Measurements from ENCODE around the gene CEP97. TPM values are rescaled to one million over a fixed set of nuclear protein-coding genes. Genes with fewer than 3 reads are reported as not detected.
"Not testable (repeated sequence)": the region's sequence is repeated elsewhere in the genome, so short reads cannot be mapped to it uniquely, and the experiment has no call there.

CEP97 gene
- total RNA-seq, 1 experiment from 2014 or later = 12.0 TPM

DNA sequence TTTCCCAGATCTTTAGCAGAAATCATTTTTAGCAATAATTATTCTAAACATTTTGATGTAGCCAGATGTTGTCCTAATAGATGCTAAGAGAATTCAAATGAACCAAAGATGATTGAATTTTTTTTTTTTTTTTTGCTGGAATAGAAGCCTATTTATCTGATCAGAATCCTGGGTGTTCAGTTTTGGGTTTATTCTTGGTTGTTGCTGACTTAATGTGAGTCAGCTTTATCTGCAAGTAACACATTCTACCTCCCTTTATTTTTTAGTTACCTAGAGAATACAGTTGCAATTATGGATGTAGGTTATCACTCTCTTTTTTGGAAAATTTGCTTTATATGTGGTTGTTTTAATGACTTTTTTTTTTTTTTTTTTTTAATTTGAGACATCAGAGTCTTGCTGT is 6.4 kb downstream of the CEP97 start:
- DNase-seq (ENCODE audit: low spot score) = no peak
- POLR2A ChIA-PET = no interaction called here
- H3K4me1 Mint-ChIP-seq = peaks cover 2% of the 10 kb centered on the region
- no peak overlapping the region for H3K27ac Mint-ChIP-seq
- TF ChIP-seq, protein P1, sequence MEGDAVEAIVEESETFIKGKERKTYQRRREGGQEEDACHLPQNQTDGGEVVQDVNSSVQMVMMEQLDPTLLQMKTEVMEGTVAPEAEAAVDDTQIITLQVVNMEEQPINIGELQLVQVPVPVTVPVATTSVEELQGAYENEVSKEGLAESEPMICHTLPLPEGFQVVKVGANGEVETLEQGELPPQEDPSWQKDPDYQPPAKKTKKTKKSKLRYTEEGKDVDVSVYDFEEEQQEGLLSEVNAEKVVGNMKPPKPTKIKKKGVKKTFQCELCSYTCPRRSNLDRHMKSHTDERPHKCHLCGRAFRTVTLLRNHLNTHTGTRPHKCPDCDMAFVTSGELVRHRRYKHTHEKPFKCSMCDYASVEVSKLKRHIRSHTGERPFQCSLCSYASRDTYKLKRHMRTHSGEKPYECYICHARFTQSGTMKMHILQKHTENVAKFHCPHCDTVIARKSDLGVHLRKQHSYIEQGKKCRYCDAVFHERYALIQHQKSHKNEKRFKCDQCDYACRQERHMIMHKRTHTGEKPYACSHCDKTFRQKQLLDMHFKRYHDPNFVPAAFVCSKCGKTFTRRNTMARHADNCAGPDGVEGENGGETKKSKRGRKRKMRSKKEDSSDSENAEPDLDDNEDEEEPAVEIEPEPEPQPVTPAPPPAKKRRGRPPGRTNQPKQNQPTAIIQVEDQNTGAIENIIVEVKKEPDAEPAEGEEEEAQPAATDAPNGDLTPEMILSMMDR (IDR thresholded peaks at IDR 0.05) = no peak
- no peak for TF ChIP-seq KAT7 (CRISPR knock-in tag; IDR thresholded peaks at IDR 0.05; ENCODE audit: borderline replicate concordance)
- H3K4me3 Mint-ChIP-seq = no peak overlapping the region
- ATAC-seq = no peak
- peaks cover 6% of the 10 kb centered on the region; the same call in 1 of the 2 replicates for H3K9me3 Mint-ChIP-seq
- H3K36me3 Mint-ChIP-seq = peaks cover 58% of the 10 kb centered on the region
- CTCF ChIA-PET = interaction anchor here (0.7 kb wide), 1 partner anchor 12 kb away, joined by 3 read pairs; no protein-coding TSS in a partner anchor
- no peaks in the 10 kb centered on the region for H3K27me3 Mint-ChIP-seq (ENCODE audit: low read depth)

DNA sequence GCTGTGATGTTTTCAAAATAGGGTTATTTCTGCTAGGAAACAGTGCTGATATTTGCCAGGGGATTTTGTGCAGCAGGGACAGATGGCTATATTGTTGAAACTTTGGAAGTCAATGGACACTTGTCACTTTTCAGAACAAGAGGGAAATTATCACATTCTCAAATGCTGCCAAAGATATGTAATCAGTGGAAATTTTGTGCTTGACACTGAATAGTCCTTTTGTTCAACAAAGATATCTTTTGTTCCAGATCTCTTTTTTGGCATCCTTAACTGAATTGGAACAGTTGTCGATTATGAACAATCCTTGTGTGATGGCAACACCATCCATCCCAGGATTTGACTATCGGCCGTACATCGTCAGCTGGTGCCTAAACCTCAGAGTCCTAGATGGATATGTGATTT is 7.8 kb downstream of the CEP97 start:
- no peak for TF ChIP-seq ZNF423 (CRISPR knock-in tag; IDR thresholded peaks at IDR 0.05)
- Mint-ChIP-seq H3K9me3 (peaks cover 18% of the 10 kb centered on the region), H3K27me3 (ENCODE audit: low read depth) (no peaks in the 10 kb centered on the region), H3K36me3 (peaks cover 72% of the 10 kb centered on the region), H3K4me1 (no peaks in the 10 kb centered on the region), H3K4me3 (no peak overlapping the region), H3K27ac (no peak overlapping the region)
- DNase-seq (ENCODE audit: low spot score) (no peak), ATAC-seq (no peak)
- ChIA-PET POLR2A (no interaction called here), CTCF (no interaction called here)

DNA sequence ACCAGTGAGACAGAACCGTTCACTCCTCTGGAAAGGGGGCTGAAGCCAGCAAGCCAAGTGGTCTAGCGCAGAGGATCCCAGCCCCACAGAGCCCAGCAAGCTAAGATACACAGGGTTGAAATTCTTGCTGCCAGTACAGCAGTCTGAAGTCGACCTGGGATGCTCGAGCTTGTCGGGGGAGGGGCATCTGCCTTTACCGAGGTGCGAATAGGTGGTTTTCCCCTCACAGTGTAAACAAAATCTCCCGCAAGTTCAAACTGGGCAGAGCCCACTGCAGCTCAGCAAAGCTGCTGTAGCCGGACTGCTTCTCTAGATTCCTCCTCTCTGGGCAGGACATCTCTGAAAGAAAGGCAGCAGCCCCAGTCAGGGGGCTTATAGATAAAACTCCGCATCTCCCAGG is 11.4 kb downstream of the CEP97 start:
- Mint-ChIP-seq H3K27ac (no peak overlapping the region), H3K9me3 (peaks cover 45% of the 10 kb centered on the region)
- ATAC-seq = no peak

DNA sequence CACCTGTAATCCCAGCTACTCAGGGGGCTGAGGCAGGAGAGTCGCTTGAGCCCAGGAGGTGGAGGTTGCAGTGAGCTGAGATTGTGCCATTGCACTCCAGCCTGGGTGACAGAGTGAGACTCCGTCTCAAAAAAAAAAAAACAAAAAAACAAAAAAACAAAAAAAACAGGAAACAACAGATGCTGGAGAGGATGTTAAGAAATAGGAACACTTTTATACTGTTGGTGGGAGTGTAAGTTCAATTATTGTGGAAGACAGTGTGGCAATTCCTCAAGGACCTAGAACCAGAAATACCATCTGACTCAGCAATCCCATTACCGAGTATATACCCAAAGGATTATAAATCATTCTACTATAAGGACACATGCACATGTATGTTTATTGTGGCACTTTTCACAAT is 17.5 kb downstream of the CEP97 start:
- H3K4me3 Mint-ChIP-seq; H3K4me1 Mint-ChIP-seq; DNase-seq (ENCODE audit: low spot score); H3K27ac Mint-ChIP-seq; POLR2A ChIA-PET; H3K27me3 Mint-ChIP-seq (ENCODE audit: low read depth); CTCF ChIA-PET; ATAC-seq: not testable (repeated sequence)
- H3K9me3 Mint-ChIP-seq = peaks cover 43% of the 10 kb centered on the region
- H3K36me3 Mint-ChIP-seq = peaks cover 56% of the 10 kb centered on the region

More for the DNA sequence above, 11.4 kb downstream of the CEP97 start:
- Mint-ChIP-seq H3K4me3 (no peak overlapping the region), H3K4me1 (no peaks in the 10 kb centered on the region), H3K27me3 (ENCODE audit: low read depth) (no peaks in the 10 kb centered on the region), H3K36me3 (peaks cover 81% of the 10 kb centered on the region)
- TF ChIP-seq RELA (CRISPR knock-in tag; IDR thresholded peaks at IDR 0.05; ENCODE audit: borderline replicate concordance) = no peak
- no peak for TF ChIP-seq GABPB1 (CRISPR knock-in tag; IDR thresholded peaks at IDR 0.05)
- CTCF ChIA-PET = no interaction called here
- no peak for DNase-seq (ENCODE audit: low spot score)
- POLR2A ChIA-PET = no interaction called here

DNA sequence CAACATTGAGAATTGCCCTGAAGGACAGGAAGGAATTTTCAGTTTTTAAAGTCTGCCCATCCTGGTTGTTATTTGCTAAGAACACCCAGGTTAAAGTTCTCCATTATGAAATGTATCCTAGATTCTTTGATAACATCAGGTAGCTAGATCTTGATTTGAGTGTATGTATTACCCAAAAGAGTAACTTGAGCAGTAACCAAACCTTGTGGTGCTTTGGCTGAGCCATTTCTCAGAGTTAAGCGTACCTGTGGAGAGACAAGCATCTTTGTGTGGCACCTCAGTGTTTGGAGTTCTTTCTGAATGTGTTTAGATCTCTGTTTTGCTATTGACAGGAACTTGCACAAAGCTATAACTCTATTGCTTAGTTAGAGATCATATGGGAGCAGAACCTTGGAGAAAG is 20.4 kb downstream of the CEP97 start:
- no peak for ATAC-seq

DNA sequence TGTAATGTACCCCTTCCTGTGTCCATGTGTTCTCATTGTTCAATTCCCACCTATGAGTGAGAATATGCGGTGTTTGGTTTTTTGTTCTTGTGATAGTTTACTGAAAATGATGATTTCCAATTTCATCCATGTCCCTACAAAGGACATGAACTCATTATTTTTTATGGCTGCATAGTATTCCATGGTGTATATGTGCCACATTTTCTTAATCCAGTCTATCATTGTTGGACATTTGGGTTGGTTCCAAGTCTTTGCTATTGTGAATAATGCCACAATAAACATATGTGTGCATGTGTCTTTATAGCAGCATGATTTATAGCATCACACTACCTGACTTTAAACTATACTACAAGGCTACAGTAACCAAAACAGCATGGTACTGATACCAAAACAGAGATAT is 21.5 kb downstream of the CEP97 start:
- H3K4me1 Mint-ChIP-seq; H3K4me3 Mint-ChIP-seq; H3K27me3 Mint-ChIP-seq (ENCODE audit: low read depth); ATAC-seq; POLR2A ChIA-PET; CTCF ChIA-PET; DNase-seq (ENCODE audit: low spot score); H3K27ac Mint-ChIP-seq: not testable (repeated sequence)
- Mint-ChIP-seq H3K9me3 (peaks cover 22% of the 10 kb centered on the region), H3K36me3 (peaks cover 37% of the 10 kb centered on the region)

More for the DNA sequence above, 20.4 kb downstream of the CEP97 start:
- CTCF ChIA-PET = no interaction called here
- no peak overlapping the region for H3K4me3 Mint-ChIP-seq
- H3K9me3 Mint-ChIP-seq = peaks cover 24% of the 10 kb centered on the region
- POLR2A ChIA-PET = no interaction called here
- DNase-seq (ENCODE audit: low spot score) = no peak
- no peak overlapping the region for H3K27ac Mint-ChIP-seq
- TF ChIP-seq, protein P2, sequence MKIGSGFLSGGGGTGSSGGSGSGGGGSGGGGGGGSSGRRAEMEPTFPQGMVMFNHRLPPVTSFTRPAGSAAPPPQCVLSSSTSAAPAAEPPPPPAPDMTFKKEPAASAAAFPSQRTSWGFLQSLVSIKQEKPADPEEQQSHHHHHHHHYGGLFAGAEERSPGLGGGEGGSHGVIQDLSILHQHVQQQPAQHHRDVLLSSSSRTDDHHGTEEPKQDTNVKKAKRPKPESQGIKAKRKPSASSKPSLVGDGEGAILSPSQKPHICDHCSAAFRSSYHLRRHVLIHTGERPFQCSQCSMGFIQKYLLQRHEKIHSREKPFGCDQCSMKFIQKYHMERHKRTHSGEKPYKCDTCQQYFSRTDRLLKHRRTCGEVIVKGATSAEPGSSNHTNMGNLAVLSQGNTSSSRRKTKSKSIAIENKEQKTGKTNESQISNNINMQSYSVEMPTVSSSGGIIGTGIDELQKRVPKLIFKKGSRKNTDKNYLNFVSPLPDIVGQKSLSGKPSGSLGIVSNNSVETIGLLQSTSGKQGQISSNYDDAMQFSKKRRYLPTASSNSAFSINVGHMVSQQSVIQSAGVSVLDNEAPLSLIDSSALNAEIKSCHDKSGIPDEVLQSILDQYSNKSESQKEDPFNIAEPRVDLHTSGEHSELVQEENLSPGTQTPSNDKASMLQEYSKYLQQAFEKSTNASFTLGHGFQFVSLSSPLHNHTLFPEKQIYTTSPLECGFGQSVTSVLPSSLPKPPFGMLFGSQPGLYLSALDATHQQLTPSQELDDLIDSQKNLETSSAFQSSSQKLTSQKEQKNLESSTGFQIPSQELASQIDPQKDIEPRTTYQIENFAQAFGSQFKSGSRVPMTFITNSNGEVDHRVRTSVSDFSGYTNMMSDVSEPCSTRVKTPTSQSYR (CRISPR knock-in tag; IDR thresholded peaks at IDR 0.05) = no peak
- TF ChIP-seq NR3C1 (CRISPR knock-in tag; conservative IDR thresholded peaks at IDR 0.05; ENCODE audit: low read depth) = no peak
- TF ChIP-seq GRHL2 (CRISPR knock-in tag; IDR thresholded peaks at IDR 0.05; ENCODE audit: insufficient replicate concordance, severe bottlenecking) = no peak
- TF ChIP-seq, protein P3, sequence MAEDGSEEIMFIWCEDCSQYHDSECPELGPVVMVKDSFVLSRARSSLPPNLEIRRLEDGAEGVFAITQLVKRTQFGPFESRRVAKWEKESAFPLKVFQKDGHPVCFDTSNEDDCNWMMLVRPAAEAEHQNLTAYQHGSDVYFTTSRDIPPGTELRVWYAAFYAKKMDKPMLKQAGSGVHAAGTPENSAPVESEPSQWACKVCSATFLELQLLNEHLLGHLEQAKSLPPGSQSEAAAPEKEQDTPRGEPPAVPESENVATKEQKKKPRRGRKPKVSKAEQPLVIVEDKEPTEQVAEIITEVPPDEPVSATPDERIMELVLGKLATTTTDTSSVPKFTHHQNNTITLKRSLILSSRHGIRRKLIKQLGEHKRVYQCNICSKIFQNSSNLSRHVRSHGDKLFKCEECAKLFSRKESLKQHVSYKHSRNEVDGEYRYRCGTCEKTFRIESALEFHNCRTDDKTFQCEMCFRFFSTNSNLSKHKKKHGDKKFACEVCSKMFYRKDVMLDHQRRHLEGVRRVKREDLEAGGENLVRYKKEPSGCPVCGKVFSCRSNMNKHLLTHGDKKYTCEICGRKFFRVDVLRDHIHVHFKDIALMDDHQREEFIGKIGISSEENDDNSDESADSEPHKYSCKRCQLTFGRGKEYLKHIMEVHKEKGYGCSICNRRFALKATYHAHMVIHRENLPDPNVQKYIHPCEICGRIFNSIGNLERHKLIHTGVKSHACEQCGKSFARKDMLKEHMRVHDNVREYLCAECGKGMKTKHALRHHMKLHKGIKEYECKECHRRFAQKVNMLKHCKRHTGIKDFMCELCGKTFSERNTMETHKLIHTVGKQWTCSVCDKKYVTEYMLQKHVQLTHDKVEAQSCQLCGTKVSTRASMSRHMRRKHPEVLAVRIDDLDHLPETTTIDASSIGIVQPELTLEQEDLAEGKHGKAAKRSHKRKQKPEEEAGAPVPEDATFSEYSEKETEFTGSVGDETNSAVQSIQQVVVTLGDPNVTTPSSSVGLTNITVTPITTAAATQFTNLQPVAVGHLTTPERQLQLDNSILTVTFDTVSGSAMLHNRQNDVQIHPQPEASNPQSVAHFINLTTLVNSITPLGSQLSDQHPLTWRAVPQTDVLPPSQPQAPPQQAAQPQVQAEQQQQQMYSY (CRISPR knock-in tag; IDR thresholded peaks at IDR 0.05) = no peak
- TF ChIP-seq, protein P4, sequence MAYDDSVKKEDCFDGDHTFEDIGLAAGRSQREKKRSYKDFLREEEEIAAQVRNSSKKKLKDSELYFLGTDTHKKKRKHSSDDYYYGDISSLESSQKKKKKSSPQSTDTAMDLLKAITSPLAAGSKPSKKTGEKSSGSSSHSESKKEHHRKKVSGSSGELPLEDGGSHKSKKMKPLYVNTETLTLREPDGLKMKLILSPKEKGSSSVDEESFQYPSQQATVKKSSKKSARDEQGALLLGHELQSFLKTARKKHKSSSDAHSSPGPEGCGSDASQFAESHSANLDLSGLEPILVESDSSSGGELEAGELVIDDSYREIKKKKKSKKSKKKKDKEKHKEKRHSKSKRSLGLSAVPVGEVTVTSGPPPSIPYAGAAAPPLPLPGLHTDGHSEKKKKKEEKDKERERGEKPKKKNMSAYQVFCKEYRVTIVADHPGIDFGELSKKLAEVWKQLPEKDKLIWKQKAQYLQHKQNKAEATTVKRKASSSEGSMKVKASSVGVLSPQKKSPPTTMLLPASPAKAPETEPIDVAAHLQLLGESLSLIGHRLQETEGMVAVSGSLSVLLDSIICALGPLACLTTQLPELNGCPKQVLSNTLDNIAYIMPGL (CRISPR knock-in tag; IDR thresholded peaks at IDR 0.05) = no peak
- peaks cover 37% of the 10 kb centered on the region for H3K36me3 Mint-ChIP-seq
- no peaks in the 10 kb centered on the region for H3K27me3 Mint-ChIP-seq (ENCODE audit: low read depth)
- H3K4me1 Mint-ChIP-seq = no peaks in the 10 kb centered on the region

All from WTC11 (cell line).